BJ (cell line): ENCODE measurements around the gene CNKSR1. TPM values are rescaled to one million over a fixed set of nuclear protein-coding genes. Genes with fewer than 3 reads are reported as not detected.
A peak's percentile ranks its signal among the peaks of the same experiment; 100 is the strongest.

Experiments used
- CTCF ChIA-PET: fragments of 350-600 bp; formaldehyde crosslinking; extraction: SDS; loops from one replicate; lab custom pipeline; 2021; ENCODE audit warnings: antibody characterized with exemption, inconsistent platforms; lab: Yijun Ruan, JAX
- POLR2A ChIA-PET: fragments of 300-600 bp; sonication (Branson Sonifier 250); formaldehyde crosslinking; extraction: SDS; loops from one replicate; lab custom pipeline; 2021; ENCODE audit warnings: antibody characterized with exemption; lab: Charles Lee
- DNase-seq: peaks from one replicate; pipeline ENCODE4 v3.0.0-alpha.2; 2011; ENCODE audit warnings: low read depth
- H3K27me3 ChIP-seq: 2 replicates; pipeline ENCODE4 v1.6.0; 2011; ENCODE audit warnings: low read length; ENCODE audit not compliant: control insufficient read depth, insufficient read depth
- H3K36me3 ChIP-seq: 2 replicates; pipeline ENCODE4 v1.5.1; 2011; ENCODE audit warnings: low read length; ENCODE audit not compliant: control insufficient read depth, insufficient read depth
- H3K4me3 ChIP-seq: 2 replicates; pipeline ENCODE4 v1.5.1; 2011; ENCODE audit warnings: low read depth, mild to moderate bottlenecking, control low read depth, low read length
- polyA plus RNA-seq: library from polyadenylated mRNA; depleted of rRNA; stranded (reverse); fragments of >200 nt; gene quantifications from 2 replicates; pipeline ENCODE4 v1.2.3, GENCODE V29; 2011
- TF ChIP-seq, protein P1 (sequence below): IDR thresholded peaks from 2 replicates; pipeline ENCODE4 v1.5.1; 2011; ENCODE audit warnings: low read depth, mild to moderate bottlenecking, control low read depth, inconsistent platforms, low read length, moderate library complexity; ENCODE audit not compliant: insufficient read depth

Gene CNKSR1
- polyA plus RNA-seq, 1 experiment: 0.63 TPM

DNA sequence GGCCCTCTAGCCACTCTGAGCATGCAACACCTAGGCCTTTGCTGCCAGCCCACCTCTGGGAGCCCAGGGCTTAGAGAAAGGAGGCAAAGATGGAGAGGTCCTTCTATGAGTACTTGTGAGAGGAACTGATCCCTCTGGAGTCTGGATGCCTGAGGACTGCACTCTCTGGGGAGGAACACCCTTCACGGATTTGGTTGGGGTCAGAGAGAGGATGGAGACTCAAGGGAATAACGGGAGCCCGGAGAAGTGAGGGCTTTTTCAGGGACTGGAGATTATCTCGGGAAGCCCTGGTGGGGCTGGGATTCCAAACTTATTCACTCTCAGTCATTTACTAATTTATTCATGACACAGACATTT, 8.1 kb upstream of the CNKSR1 start:
- no peak overlapping the region for H3K4me3 ChIP-seq
- DNase-seq: no peak
- POLR2A ChIA-PET: no interaction called here
- TF ChIP-seq, protein P1, sequence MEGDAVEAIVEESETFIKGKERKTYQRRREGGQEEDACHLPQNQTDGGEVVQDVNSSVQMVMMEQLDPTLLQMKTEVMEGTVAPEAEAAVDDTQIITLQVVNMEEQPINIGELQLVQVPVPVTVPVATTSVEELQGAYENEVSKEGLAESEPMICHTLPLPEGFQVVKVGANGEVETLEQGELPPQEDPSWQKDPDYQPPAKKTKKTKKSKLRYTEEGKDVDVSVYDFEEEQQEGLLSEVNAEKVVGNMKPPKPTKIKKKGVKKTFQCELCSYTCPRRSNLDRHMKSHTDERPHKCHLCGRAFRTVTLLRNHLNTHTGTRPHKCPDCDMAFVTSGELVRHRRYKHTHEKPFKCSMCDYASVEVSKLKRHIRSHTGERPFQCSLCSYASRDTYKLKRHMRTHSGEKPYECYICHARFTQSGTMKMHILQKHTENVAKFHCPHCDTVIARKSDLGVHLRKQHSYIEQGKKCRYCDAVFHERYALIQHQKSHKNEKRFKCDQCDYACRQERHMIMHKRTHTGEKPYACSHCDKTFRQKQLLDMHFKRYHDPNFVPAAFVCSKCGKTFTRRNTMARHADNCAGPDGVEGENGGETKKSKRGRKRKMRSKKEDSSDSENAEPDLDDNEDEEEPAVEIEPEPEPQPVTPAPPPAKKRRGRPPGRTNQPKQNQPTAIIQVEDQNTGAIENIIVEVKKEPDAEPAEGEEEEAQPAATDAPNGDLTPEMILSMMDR: no peak
- CTCF ChIA-PET: interaction anchor here (0.6 to 4.8 kb wide), 37 partner anchors 8 to 697 kb away, joined by 3 to 25 read pairs (median 5); partner anchors contain the start of genes CD52, CEP85, CRYBG2 and PDIK1L
- no peaks in the 10 kb centered on the region; the same call in 1 of the 2 replicates for H3K36me3 ChIP-seq
- H3K27me3 ChIP-seq: peaks cover 3% of the 10 kb centered on the region; the same call in 1 of the 2 replicates

DNA sequence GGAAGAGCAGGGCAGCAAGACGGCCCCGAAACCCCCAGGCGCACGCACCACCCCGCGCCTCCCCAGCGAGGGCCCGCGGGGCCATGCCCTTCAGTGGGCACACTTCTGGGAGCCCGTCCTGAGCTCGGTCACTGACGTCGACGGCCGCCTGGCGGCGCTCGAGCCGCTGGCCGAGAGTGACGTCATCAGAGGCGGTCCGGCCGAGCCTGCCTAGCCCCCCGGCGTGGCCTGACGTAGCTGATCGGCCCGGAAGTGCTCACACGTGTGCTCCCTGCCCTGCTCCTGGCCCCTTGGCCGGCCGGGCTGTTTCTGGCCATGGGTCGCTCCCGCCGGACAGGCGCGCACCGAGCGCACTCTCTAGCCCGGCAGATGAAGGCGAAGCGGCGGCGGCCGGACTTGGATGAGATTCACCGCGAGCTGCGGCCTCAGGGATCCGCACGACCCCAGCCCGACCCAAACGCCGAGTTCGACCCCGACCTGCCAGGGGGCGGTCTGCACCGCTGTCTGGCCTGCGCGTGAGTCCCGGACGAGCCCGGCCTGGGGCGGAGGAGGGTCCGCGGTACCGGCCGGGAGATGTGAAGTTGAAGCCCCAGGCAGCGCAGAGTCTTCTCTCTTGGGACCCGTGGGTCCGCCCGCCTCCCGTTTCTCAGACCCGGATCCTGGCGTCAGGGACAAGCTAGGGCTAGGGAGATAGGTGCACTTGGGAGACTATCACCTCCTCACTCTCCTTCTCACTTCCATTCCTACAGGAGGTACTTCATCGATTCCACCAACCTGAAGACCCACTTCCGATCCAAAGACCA, 7.4 kb upstream of the CNKSR1 start, which contains the start of gene ZNF593:
ZNF593 (plus strand) TSS at position 240 of the 803 bp plus-strand sequence; CDS start at position 316, 76 bp downstream.
- no peaks in the 10 kb centered on the region; the same call in 1 of the 2 replicates for H3K27me3 ChIP-seq
- H3K4me3 ChIP-seq: peak within 1 kb of the TSS; percentile 58
- peak; percentile 28 for DNase-seq
- ChIA-PET POLR2A (no interaction called here), CTCF (interaction anchor here (0.6 to 4.8 kb wide), 44 partner anchors 9 to 698 kb away, joined by 3 to 25 read pairs (median 4); partner anchors contain the start of genes CD52, CEP85, CRYBG2 and PDIK1L)
- TF ChIP-seq, protein P1: peak; percentile 93
- H3K36me3 ChIP-seq: no peaks in the 10 kb centered on the region; the same call in 1 of the 2 replicates

DNA sequence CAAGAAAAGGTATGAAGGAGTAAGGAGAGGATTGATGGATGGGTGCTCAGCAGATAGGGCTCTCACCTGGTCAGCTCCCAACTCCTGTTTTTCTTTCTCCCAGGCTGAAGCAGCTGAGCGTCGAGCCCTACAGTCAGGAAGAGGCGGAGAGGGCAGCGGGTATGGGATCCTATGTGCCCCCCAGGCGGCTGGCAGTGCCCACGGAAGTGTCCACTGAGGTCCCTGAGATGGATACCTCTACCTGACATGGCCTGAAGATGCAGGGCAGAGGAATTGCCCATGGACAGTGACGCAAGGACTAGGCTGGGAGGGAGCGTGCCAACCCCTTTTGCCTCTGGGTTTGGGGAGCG, 6.8 kb upstream of the CNKSR1 start:
- CTCF ChIA-PET: interaction anchor here (0.8 to 4.8 kb wide), 20 partner anchors 9 to 243 kb away, joined by 3 to 25 read pairs (median 5); partner anchors contain the start of genes CD52, CEP85 and PDIK1L

DNA sequence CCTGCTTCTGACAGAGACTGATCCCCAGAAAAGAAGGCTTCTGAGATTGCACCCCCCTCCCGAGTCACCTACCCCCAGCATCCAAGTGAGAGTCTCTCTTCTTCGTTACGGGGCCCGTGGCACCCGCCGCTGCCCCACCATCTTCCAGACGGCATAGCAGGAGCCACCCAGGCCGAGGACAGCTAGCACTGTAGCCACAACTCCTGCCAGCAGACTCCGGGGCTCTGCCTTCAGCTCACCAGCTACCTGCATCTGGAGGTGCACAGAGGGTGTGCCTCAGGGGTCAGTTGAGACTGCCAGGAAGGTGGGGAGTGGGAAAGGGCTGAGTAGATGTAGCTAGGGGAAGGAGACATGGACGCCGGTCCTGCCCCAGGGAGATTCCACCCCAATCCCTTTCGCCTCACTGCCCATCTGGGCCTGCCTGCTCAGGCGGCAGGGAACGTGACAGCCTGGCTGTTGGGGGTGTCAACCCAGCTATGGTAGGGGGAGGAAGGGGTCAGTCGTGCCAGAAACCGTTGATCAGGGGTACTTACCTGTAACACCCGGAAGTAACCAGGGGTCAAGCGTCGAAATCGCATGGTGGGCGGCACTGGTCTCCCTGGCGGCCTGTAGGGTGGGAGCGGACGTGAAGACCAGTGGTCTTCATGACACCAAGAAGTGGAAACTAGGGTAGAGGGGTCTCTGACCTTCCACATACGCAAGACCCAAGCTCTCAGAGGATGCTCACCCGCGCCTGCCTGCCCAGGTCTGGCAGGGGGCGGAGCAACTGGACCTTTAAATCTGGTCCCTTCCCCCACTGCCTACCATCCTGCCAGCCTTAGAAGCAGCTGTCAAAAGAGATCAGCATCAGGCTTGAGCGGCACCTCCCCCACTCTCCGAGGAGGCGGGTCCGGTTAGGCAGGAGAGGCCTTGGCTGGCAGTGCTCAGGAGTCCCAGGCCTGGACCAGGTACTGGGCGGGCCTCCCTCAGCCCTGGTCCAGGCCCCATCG, 5.9 kb upstream of the CNKSR1 start, which contains the start of gene ZNF593OS:
ZNF593OS (minus strand) TSS at position 749 of the 989 bp plus-strand sequence; CDS start at position 578, 171 bp downstream.
- ChIA-PET POLR2A (no interaction called here), CTCF (interaction anchor here (0.5 to 4.8 kb wide), 6 partner anchors 9 to 224 kb away, joined by 3 to 25 read pairs (median 5); partner anchors contain the start of gene CEP85)
- Histone ChIP-seq H3K36me3 (no peaks in the 10 kb centered on the region; the same call in 1 of the 2 replicates), H3K27me3 (no peaks in the 10 kb centered on the region), H3K4me3 (peak within 1 kb of the TSS; percentile 58)
- TF ChIP-seq, protein P1: no peak
- DNase-seq: no peak

More for the DNA sequence above, 6.8 kb upstream of the CNKSR1 start:
- H3K4me3 ChIP-seq: peak overlapping the region; percentile 58
- no peaks in the 10 kb centered on the region for H3K27me3 ChIP-seq
- no peak for DNase-seq
- POLR2A ChIA-PET: no interaction called here
- no peaks in the 10 kb centered on the region; the same call in 1 of the 2 replicates for H3K36me3 ChIP-seq
- TF ChIP-seq, protein P1: no peak
